B cell (primary cell): ENCODE data around the gene PAIP2.

Experiments used
- CTCF ChIP-seq: fragments of 200-600 bp; IDR thresholded peaks from one replicate; pipeline ENCODE4 v1.8.0; 2022; ENCODE audit warnings: antibody characterized with exemption, mild to moderate bottlenecking
- EZH2 ChIP-seq: IDR thresholded peaks from 2 replicates; pipeline ENCODE4 v1.6.1; 2012; ENCODE audit warnings: borderline replicate concordance, low read depth, mild to moderate bottlenecking, moderate library complexity, low read length; ENCODE audit not compliant: insufficient read depth, poor library complexity, severe bottlenecking

GRCh38 chr5:139395844-139396640 lies 54.4 kb downstream of the PAIP2 start:
- TF ChIP-seq CTCF (no peak), EZH2 (no peak)
